ENCODE data around the gene PRCC.

GRCh38 chr1:156785458-156785857 lies 18.1 kb downstream of the PRCC start:
- TF ChIP-seq POLR2A (IDR thresholded peaks at IDR 0.05): no peak
- TF ChIP-seq CTCF (IDR thresholded peaks at IDR 0.05): no peak
